ENCODE data around the gene GPRC5C. TPM values are rescaled to one million over a fixed set of nuclear protein-coding genes. Genes with fewer than 3 reads are reported as not detected.

Gene GPRC5C
- total and polyA plus RNA-seq, 2 of the 13 experiments (the other 11 are each of a cell fraction or from before 2014, with no cell fraction given): 85.6 to 300 TPM

DNA sequence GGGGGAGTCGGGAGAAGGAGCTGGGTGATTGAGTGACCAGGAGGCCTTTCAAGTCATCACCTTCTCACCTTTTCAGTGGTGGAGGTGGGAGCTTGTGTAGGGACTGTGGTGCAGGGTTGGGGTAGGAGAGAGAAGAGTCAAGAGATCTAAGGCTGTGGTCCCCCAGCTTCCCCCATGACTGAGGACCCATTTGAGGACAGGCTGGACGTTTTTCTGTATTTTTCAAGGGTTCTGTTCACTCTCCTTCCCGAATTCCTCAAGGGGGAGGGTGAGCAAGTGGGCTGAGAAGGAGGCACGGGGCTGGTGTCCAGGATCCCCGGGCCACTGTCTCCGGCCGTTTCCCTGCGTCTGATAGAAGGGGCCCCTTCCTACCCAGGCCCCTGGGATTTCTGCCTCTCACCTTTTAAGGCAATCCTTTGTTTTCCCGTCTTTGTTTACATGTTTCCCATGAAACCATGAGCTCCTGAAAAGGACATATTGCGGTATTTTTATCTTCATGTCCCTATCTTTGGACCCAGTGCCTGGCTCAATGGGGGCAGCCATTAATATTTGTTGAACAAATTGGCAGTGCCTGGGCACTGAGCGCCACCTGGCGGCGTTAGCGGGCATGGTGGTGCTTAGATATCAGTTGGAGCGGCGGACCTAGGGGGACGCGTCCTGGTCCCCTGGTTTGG lies 25.4 kb downstream of the GPRC5C start (continued):
- TF ChIP-seq, protein P1, sequence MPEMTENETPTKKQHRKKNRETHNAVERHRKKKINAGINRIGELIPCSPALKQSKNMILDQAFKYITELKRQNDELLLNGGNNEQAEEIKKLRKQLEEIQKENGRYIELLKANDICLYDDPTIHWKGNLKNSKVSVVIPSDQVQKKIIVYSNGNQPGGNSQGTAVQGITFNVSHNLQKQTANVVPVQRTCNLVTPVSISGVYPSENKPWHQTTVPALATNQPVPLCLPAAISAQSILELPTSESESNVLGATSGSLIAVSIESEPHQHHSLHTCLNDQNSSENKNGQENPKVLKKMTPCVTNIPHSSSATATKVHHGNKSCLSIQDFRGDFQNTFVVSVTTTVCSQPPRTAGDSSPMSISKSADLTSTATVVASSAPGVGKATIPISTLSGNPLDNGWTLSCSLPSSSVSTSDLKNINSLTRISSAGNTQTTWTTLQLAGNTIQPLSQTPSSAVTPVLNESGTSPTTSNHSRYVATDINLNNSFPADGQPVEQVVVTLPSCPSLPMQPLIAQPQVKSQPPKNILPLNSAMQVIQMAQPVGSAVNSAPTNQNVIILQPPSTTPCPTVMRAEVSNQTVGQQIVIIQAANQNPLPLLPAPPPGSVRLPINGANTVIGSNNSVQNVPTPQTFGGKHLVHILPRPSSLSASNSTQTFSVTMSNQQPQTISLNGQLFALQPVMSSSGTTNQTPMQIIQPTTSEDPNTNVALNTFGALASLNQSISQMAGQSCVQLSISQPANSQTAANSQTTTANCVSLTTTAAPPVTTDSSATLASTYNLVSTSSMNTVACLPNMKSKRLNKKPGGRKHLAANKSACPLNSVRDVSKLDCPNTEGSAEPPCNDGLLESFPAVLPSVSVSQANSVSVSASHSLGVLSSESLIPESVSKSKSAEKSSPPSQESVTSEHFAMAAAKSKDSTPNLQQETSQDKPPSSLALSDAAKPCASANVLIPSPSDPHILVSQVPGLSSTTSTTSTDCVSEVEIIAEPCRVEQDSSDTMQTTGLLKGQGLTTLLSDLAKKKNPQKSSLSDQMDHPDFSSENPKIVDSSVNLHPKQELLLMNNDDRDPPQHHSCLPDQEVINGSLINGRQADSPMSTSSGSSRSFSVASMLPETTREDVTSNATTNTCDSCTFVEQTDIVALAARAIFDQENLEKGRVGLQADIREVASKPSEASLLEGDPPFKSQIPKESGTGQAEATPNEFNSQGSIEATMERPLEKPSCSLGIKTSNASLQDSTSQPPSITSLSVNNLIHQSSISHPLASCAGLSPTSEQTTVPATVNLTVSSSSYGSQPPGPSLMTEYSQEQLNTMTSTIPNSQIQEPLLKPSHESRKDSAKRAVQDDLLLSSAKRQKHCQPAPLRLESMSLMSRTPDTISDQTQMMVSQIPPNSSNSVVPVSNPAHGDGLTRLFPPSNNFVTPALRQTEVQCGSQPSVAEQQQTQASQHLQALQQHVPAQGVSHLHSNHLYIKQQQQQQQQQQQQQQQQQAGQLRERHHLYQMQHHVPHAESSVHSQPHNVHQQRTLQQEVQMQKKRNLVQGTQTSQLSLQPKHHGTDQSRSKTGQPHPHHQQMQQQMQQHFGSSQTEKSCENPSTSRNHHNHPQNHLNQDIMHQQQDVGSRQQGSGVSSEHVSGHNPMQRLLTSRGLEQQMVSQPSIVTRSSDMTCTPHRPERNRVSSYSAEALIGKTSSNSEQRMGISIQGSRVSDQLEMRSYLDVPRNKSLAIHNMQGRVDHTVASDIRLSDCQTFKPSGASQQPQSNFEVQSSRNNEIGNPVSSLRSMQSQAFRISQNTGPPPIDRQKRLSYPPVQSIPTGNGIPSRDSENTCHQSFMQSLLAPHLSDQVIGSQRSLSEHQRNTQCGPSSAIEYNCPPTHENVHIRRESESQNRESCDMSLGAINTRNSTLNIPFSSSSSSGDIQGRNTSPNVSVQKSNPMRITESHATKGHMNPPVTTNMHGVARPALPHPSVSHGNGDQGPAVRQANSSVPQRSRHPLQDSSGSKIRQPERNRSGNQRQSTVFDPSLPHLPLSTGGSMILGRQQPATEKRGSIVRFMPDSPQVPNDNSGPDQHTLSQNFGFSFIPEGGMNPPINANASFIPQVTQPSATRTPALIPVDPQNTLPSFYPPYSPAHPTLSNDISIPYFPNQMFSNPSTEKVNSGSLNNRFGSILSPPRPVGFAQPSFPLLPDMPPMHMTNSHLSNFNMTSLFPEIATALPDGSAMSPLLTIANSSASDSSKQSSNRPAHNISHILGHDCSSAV (CRISPR knock-in tag; IDR thresholded peaks at IDR 0.05; ENCODE audit: borderline replicate concordance): no peak
- TF ChIP-seq ZNF138 (CRISPR knock-in tag; IDR thresholded peaks at IDR 0.05; ENCODE audit: low read depth) (no peak), EZH2 (conservative IDR thresholded peaks at IDR 0.05; ENCODE audit: low read depth, low read length) (no peak), ZNF460 (CRISPR knock-in tag; IDR thresholded peaks at IDR 0.05; ENCODE audit: borderline replicate concordance) (no peak), KLF9 (CRISPR knock-in tag; IDR thresholded peaks at IDR 0.05; ENCODE audit: low read depth) (no peak), CBX2 (IDR thresholded peaks at IDR 0.05; ENCODE audit: low read depth, low read length) (no peak; the same call in 1 of the 2 replicates), CBX2 (CRISPR knock-in tag; IDR thresholded peaks at IDR 0.05; ENCODE audit: low read depth) (no peak)
- TF ChIP-seq, protein P2, sequence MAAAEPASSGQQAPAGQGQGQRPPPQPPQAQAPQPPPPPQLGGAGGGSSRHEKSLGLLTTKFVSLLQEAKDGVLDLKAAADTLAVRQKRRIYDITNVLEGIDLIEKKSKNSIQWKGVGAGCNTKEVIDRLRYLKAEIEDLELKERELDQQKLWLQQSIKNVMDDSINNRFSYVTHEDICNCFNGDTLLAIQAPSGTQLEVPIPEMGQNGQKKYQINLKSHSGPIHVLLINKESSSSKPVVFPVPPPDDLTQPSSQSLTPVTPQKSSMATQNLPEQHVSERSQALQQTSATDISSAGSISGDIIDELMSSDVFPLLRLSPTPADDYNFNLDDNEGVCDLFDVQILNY (CRISPR knock-in tag; conservative IDR thresholded peaks at IDR 0.05): no peak
- TF ChIP-seq, protein P3, sequence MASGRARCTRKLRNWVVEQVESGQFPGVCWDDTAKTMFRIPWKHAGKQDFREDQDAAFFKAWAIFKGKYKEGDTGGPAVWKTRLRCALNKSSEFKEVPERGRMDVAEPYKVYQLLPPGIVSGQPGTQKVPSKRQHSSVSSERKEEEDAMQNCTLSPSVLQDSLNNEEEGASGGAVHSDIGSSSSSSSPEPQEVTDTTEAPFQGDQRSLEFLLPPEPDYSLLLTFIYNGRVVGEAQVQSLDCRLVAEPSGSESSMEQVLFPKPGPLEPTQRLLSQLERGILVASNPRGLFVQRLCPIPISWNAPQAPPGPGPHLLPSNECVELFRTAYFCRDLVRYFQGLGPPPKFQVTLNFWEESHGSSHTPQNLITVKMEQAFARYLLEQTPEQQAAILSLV (CRISPR knock-in tag; IDR thresholded peaks at IDR 0.05; ENCODE audit: borderline replicate concordance): no peak
- TF ChIP-seq, protein P4, sequence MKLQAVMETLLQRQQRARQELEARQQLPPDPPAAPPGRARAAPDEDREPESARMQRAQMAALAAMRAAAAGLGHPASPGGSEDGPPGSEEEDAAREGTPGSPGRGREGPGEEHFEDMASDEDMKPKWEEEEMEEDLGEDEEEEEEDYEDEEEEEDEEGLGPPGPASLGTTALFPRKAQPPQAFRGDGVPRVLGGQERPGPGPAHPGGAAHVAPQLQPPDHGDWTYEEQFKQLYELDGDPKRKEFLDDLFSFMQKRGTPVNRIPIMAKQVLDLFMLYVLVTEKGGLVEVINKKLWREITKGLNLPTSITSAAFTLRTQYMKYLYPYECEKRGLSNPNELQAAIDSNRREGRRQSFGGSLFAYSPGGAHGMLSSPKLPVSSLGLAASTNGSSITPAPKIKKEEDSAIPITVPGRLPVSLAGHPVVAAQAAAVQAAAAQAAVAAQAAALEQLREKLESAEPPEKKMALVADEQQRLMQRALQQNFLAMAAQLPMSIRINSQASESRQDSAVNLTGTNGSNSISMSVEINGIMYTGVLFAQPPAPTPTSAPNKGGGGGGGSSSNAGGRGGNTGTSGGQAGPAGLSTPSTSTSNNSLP (IDR thresholded peaks at IDR 0.05; ENCODE audit: low read depth, low read length): no peak
- TF ChIP-seq, protein P5, sequence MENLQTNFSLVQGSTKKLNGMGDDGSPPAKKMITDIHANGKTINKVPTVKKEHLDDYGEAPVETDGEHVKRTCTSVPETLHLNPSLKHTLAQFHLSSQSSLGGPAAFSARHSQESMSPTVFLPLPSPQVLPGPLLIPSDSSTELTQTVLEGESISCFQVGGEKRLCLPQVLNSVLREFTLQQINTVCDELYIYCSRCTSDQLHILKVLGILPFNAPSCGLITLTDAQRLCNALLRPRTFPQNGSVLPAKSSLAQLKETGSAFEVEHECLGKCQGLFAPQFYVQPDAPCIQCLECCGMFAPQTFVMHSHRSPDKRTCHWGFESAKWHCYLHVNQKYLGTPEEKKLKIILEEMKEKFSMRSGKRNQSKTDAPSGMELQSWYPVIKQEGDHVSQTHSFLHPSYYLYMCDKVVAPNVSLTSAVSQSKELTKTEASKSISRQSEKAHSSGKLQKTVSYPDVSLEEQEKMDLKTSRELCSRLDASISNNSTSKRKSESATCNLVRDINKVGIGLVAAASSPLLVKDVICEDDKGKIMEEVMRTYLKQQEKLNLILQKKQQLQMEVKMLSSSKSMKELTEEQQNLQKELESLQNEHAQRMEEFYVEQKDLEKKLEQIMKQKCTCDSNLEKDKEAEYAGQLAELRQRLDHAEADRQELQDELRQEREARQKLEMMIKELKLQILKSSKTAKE (CRISPR knock-in tag; IDR thresholded peaks at IDR 0.05; ENCODE audit: borderline replicate concordance): no peak
- TF ChIP-seq, protein P6, sequence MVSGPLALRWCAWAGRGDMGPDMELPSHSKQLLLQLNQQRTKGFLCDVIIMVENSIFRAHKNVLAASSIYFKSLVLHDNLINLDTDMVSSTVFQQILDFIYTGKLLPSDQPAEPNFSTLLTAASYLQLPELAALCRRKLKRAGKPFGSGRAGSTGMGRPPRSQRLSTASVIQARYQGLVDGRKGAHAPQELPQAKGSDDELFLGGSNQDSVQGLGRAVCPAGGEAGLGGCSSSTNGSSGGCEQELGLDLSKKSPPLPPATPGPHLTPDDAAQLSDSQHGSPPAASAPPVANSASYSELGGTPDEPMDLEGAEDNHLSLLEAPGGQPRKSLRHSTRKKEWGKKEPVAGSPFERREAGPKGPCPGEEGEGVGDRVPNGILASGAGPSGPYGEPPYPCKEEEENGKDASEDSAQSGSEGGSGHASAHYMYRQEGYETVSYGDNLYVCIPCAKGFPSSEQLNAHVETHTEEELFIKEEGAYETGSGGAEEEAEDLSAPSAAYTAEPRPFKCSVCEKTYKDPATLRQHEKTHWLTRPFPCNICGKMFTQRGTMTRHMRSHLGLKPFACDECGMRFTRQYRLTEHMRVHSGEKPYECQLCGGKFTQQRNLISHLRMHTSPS (CRISPR knock-in tag; IDR thresholded peaks at IDR 0.05; ENCODE audit: low read depth): no peak

Data from HepG2 (cell line).